GM18507 (cell line): ENCODE data around the gene KIF1B.

ENCODE experiments used
- DNase-seq: peaks from one replicate; pipeline ENCODE4 v3.0.0; 2011; ENCODE audit warnings: low read depth; ENCODE audit not compliant: insufficient read length; ENCODE audit errors: extremely low spot score
- FAIRE-seq: peaks from 2 replicates; lab custom pipeline; 2011; peaks lifted over from hg19 to GRCh38; lab: Jason Lieb, UNC

KIF1B gene

GRCh38 chr1:10309243-10310011 lies 99.1 kb downstream of the KIF1B start:
- FAIRE-seq, result no peak
- DNase-seq, result no peak

DNA sequence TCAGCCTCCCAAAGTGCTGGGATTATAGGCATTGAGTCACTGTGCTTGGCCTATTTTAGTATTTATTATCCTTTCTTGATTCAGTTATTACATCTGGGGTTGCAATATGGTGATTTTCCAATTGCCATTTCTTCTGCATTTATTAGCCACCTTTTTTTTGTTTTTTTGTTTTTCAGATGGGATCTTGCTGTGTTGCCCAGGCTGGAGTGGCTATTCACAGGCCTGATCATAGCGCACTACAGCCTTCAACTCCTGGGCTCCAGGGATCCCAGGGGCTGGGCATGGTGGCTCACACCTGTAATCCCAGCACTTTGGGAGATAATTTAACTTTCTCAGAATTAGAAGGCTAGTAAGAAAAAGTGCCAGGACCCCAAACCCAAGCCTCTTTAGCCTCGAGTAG lies 106.4 kb downstream of the KIF1B start:
- DNase-seq (no peak), FAIRE-seq (no peak)

- FAIRE-seq (no peak), DNase-seq (no peak)
Observed at GRCh38 chr1:10319750-10320149, 109.4 kb downstream of the KIF1B start.

DNA sequence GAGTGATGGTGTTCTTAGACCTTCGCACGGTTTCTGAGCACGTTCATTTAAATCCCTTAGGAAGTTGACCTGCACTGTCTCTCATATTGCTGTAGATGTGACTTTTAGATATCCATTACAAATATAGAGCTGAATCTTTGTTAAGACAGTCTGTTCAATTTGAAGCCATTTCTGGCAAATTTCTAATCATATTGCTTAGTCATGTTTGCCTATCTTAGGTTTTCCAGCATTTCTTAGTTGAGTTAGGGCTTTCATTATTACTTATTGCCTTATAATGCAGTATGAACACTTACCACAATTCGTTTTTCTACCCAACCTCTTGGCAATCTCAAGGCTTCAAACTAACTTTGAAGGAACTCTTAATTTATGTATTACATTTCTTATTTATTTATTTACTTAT lies 110.0 kb downstream of the KIF1B start:
- FAIRE-seq (no peak), DNase-seq (no peak)

DNA sequence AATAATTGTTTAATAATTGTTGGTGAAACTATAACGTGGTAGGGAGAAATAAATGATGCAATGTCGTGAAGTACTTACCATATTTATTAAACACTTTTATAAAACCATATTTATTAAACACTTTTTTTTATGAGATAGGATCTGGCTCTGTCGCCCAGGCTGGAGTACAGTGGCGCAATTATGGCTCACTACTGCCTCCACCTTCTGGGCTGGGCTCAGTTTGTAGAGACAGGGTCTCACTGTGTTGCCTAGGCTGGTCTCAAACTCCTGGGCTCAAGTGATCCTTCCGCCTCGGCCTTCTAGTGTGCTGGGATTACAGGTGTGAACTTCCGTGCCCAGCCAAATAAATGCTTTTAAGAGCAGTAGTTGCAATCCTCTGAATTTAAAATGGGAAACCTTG lies 112.5 kb downstream of the KIF1B start:
- no peak for FAIRE-seq
- no peak for DNase-seq

DNA sequence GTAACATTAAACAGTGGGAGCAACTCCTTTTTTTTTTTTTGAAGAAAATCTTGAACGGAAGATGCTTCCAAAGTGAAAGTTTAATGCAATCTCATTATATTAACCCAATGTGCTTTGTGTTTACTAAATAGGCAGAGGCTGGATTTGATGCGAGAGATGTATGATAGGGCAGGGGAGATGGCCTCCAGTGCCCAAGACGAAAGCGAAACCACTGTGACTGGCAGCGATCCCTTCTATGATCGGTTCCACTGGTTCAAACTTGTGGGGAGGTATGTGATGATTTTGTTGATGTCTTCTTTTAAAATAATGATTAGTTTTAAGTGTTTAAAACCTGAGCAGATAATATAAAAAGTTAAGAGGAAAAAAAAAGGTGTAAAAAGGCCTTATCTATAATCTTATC lies 114.3 kb downstream of the KIF1B start:
- FAIRE-seq (no peak), DNase-seq (no peak)

GRCh38 chr1:10325521-10325920 lies 115.2 kb downstream of the KIF1B start:
- FAIRE-seq, result no peak

DNA sequence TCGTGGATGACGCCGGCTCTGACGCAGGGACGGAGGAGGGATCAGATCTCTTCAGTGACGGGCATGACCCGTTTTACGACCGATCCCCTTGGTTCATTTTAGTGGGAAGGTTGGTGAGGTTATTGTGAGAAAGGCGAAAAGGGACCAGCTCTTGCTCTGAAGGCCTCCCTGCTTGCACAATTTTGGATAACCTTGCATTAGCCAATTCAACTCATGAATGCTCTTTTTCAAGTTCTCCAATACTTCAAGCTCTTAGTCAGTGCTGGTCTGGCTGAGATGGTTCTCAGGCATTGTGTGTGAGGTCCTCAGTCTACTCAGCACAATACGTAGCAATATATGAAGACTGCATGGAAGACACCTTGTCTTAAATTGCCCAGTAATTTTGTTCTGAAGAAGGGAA lies 115.9 kb downstream of the KIF1B start:
- no peak for FAIRE-seq
- no peak for DNase-seq

More at GRCh38 chr1:10325521-10325920, 115.2 kb downstream of the KIF1B start:
- DNase-seq, result no peak

DNA sequence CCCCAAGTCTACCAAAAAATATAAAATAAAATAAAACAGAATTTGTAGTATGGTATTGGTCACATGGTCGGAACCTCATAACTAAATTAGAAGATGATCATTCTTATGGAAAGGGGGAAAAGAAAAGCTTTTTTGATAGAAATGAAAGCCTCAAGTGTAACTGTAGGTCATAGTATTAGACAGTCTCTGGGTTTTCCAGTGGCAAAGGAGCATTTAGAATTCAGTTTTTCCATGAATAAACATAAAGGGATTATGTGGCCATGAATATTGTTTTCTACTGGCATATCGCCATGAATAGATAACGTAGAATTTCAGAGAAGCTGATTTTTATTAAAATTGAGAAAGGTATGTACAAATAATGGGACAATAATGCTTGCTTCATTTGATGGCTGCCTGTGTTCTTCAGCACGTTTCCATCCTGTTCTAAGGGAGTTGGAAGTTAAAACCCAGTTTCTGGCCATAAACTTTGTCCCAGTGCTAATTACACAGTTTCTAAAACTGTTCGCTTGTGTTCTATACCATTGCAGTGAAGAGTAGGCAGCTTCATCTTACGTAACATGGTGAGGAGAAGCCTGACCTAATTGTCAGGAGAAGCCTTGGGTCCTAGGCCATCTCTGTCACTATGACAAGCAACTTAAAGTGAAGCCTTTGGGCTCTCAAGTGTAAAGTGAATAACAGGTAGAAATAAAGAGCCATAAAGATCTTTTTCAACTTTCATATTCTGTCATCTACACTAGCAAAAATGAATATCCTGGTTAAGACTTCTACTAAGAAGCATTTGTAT lies 118.0 kb downstream of the KIF1B start:
- FAIRE-seq (no peak), DNase-seq (no peak)

DNA sequence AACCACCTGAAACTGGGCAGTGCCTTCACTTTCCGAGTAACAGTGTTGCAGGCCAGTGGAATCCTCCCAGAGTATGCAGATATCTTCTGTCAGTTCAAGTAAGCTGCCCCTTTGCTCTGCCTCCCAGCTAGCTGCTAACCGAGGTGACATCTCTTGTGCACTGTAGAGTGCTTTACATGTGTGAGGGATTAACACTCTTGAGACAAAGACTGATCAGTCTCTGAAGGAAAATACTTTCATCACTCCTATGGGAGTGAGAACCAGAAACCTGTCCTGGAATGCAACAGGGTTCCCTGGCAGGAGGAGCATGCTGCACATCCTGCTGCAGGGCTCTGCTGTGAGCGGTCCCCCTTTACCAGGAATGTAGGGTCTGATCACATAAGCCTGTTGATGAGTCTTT lies 127.1 kb downstream of the KIF1B start:
- no peak for FAIRE-seq
- DNase-seq, result no peak

DNA sequence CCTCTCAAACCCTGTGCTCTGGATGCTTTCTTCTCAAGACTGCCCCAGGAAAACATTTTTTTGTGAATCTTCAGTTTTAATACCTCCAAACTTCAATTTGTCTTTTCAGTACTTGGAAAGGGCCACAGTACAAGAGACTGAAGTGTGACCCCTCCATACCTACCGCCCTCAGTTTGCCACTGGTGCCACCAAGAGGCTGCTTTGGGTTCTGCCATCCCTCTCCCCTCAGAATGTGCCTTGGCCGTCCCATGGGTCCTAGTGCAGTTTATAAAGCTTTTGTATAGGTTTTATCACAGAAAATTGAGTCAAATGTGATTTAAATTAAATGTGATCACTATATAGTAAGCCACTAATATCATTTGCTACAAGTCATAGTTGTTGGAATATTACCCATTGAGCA lies 127.7 kb downstream of the KIF1B start:
- FAIRE-seq (peak; percentile 68), DNase-seq (peak; percentile 32)

- FAIRE-seq (no peak), DNase-seq (no peak)
Observed at GRCh38 chr1:10338611-10339010, 128.2 kb downstream of the KIF1B start.

GRCh38 chr1:10339036-10339567 lies 128.7 kb downstream of the KIF1B start:
- no peak for FAIRE-seq

DNA sequence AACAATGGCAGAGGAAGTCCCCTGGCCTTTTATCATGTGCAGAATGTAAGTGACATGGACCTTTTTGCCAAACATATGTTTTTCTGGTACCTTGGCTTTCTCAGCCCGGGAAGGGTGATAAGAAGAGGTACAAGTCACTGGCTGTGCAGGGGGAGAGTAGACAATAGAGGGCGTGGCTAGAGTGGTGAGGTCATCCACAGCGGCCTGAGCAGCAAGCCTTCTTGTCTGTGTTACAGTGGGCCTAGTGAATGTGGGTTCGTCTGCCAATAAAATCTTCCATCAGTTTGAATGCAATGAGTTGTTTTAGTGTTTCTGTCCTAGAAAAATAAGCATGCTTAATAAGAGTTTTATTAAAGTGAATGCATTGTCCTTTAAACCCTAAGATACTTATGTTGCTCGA lies 129.4 kb downstream of the KIF1B start:
- no peak for DNase-seq
- no peak for FAIRE-seq

More at GRCh38 chr1:10339036-10339567, 128.7 kb downstream of the KIF1B start:
- no peak for DNase-seq

- no peak for FAIRE-seq
- no peak for DNase-seq
Observed at GRCh38 chr1:10340930-10341590, 130.7 kb downstream of the KIF1B start.

- DNase-seq (no peak), FAIRE-seq (no peak)
Observed at GRCh38 chr1:10347109-10347508, 136.7 kb downstream of the KIF1B start.

- FAIRE-seq (no peak), DNase-seq (no peak)
Observed at GRCh38 chr1:10353282-10353681, 142.9 kb downstream of the KIF1B start.

- DNase-seq (no peak), FAIRE-seq (no peak)
Observed at GRCh38 chr1:10353693-10354092, 143.3 kb downstream of the KIF1B start.

DNA sequence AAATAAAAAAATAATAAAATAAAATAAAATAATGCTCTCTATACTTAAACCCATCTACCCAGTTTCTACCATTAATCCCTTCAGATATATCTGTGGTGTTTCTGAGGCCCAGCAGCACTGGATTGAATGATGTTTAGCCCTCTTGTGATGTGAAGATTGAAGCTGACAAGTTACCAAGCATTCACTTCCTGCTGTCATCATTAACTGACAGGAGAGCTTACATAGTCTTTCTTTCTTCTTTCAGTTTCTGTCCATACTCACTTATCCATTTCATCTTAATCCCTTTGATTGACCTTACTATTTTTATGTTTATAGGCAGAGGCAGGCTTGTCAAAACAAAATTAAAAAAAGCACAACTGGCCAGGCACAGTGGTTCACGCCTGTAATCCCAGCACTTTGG lies 149.7 kb downstream of the KIF1B start:
- FAIRE-seq, result no peak

DNA sequence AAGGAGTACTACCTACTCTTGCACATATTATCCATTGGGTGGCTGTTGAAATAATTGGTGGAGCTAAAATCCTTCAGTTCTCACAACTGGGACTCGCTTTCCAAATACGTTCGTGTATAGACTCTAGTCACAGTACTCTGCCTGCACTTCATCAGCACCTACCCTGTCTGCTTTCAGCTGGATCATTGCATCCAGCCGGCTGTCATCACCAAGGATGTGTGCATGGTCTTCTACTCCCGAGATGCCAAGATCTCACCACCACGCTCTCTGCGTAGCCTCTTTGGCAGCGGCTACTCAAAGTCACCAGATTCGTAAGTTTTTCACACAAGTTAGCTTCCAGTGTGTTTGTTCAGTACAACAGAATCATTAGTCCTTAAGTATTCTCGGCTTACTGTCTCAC lies 151.1 kb downstream of the KIF1B start:
- no peak for FAIRE-seq
- no peak for DNase-seq

More for the DNA sequence above, 149.7 kb downstream of the KIF1B start:
- DNase-seq, result no peak
